NCI-H2227 (cell line): ENCODE data around the gene PHC2.
"Not testable (repeated sequence)": the region's sequence is repeated elsewhere in the genome, so short reads cannot be mapped to it uniquely, and the experiment has no call there.

Experiments
- DNase-seq: peaks from one replicate; lab custom pipeline; 2025; ENCODE audit not compliant: unreplicated experiment; lab: John Stamatoyannopoulos, UW

The PHC2 gene

GRCh38 chr1:33319949-33320618 lies 110.8 kb downstream of the PHC2 start:
- DNase-seq, result no peak

GRCh38 chr1:33319186-33319948 lies 111.5 kb downstream of the PHC2 start:
- DNase-seq, result no peak

GRCh38 chr1:33317946-33318345 lies 112.9 kb downstream of the PHC2 start:
- no peak for DNase-seq

GRCh38 chr1:33317354-33317753 lies 113.5 kb downstream of the PHC2 start:
- DNase-seq, result no peak

- DNase-seq, result no peak
These were observed 114.3 kb downstream of the PHC2 start for GRCh38 chr1:33316601-33317000.

- DNase-seq, result no peak
These were observed 116.5 kb downstream of the PHC2 start for GRCh38 chr1:33314416-33314815.

GRCh38 chr1:33312413-33312749 lies 118.5 kb downstream of the PHC2 start:
- DNase-seq, result no peak

GRCh38 chr1:33311706-33312412 lies 119.0 kb downstream of the PHC2 start:
- no peak for DNase-seq

GRCh38 chr1:33310702-33311101 lies 120.2 kb downstream of the PHC2 start:
- DNase-seq, result no peak

GRCh38 chr1:33309351-33309750 lies 121.5 kb downstream of the PHC2 start:
- DNase-seq, result not testable (repeated sequence)

GRCh38 chr1:33307494-33307864 lies 123.4 kb downstream of the PHC2 start:
- DNase-seq, result no peak

GRCh38 chr1:33306653-33307493 lies 124.0 kb downstream of the PHC2 start:
- DNase-seq, result no peak

- DNase-seq, result no peak
These were observed 124.9 kb downstream of the PHC2 start for GRCh38 chr1:33305816-33306652.

- DNase-seq, result no peak
These were observed 125.9 kb downstream of the PHC2 start for GRCh38 chr1:33305016-33305415.

GRCh38 chr1:33302325-33302724 lies 128.6 kb downstream of the PHC2 start:
- no peak for DNase-seq

- no peak for DNase-seq
These were observed 129.5 kb downstream of the PHC2 start for GRCh38 chr1:33301273-33301984.

GRCh38 chr1:33300673-33301072 lies 130.2 kb downstream of the PHC2 start:
- DNase-seq, result no peak

GRCh38 chr1:33299461-33300155 lies 131.3 kb downstream of the PHC2 start:
- no peak for DNase-seq

GRCh38 chr1:33298623-33299277 lies 132.1 kb downstream of the PHC2 start:
- peak; percentile 67 for DNase-seq
